Measurements from ENCODE around the gene TMEM135. TPM values are rescaled to one million over a fixed set of nuclear protein-coding genes. Genes with fewer than 3 reads are reported as not detected.

Gene TMEM135
- total RNA-seq, 1 donor from 2014 or later: 46.4 TPM

GRCh38 chr11:87137711-87138110 is 100.0 kb downstream of the TMEM135 start:
- Histone ChIP-seq H3K4me1 (no peaks in the 10 kb centered on the region), H3K27me3 (no peaks in the 10 kb centered on the region), H3K79me2 (ENCODE audit: low read depth) (no peaks in the 10 kb centered on the region), H3K4me2 (no peak overlapping the region), H3F3A (ENCODE audit: low read depth) (no peaks in the 10 kb centered on the region), H4K20me1 (ENCODE audit: low read depth) (no peaks in the 10 kb centered on the region), H3K4me3 (no peak overlapping the region), H3K27ac (no peak overlapping the region), H3K36me3 (no peaks in the 10 kb centered on the region), H2AFZ (replicated peaks) (no peak overlapping the region), H3K9ac (no peak overlapping the region), H3K9me3 (ENCODE audit: low read depth) (no peaks in the 10 kb centered on the region)
- H3K36me3 Mint-ChIP-seq: peaks cover 24% of the 10 kb centered on the region
- no peak for DNase-seq (ENCODE audit: low spot score)
- no peaks in the 10 kb centered on the region for H3K4me1 Mint-ChIP-seq
- H3K27ac Mint-ChIP-seq: no peak overlapping the region
- no peak overlapping the region for H3K4me3 Mint-ChIP-seq
- no peak for TF ChIP-seq EZH2phosphoT487 (IDR thresholded peaks at IDR 0.05)
- TF ChIP-seq EZH2 (IDR thresholded peaks at IDR 0.05): no peak
- peaks cover 2% of the 10 kb centered on the region for H3K27me3 Mint-ChIP-seq (ENCODE audit: insufficient read depth, low read depth)
- peaks cover 28% of the 10 kb centered on the region for H3K9me3 Mint-ChIP-seq

- Histone ChIP-seq H4K20me1 (ENCODE audit: low read depth) (no peaks in the 10 kb centered on the region), H3K36me3 (no peaks in the 10 kb centered on the region), H3K27ac (no peak overlapping the region), H2AFZ (replicated peaks) (no peak overlapping the region), H3K4me3 (no peak overlapping the region), H3F3A (ENCODE audit: low read depth) (no peaks in the 10 kb centered on the region), H3K79me2 (ENCODE audit: low read depth) (peaks cover 8% of the 10 kb centered on the region), H3K4me1 (peaks cover 16% of the 10 kb centered on the region), H3K4me2 (no peak overlapping the region), H3K9me3 (ENCODE audit: low read depth) (no peaks in the 10 kb centered on the region), H3K9ac (no peak overlapping the region), H3K27me3 (no peaks in the 10 kb centered on the region)
- peaks cover 20% of the 10 kb centered on the region for H3K36me3 Mint-ChIP-seq
- no peaks in the 10 kb centered on the region for H3K4me1 Mint-ChIP-seq
- H3K27ac Mint-ChIP-seq: no peak overlapping the region
- no peak for DNase-seq (ENCODE audit: low spot score)
- H3K4me3 Mint-ChIP-seq: no peak overlapping the region
- H3K27me3 Mint-ChIP-seq (ENCODE audit: insufficient read depth, low read depth): no peaks in the 10 kb centered on the region
- TF ChIP-seq EZH2phosphoT487 (IDR thresholded peaks at IDR 0.05) (no peak), CTCF (IDR thresholded peaks at IDR 0.05) (no peak), EZH2 (IDR thresholded peaks at IDR 0.05) (no peak)
- H3K9me3 Mint-ChIP-seq: peaks cover 26% of the 10 kb centered on the region
Observed at GRCh38 chr11:87139475-87139874, 101.7 kb downstream of the TMEM135 start.

- Mint-ChIP-seq H3K4me3 (no peak overlapping the region), H3K27me3 (ENCODE audit: insufficient read depth, low read depth) (peaks cover 4% of the 10 kb centered on the region), H3K36me3 (peaks cover 27% of the 10 kb centered on the region), H3K4me1 (no peaks in the 10 kb centered on the region), H3K9me3 (peaks cover 30% of the 10 kb centered on the region), H3K27ac (no peak overlapping the region)
- Histone ChIP-seq H3K4me1 (peaks cover 17% of the 10 kb centered on the region), H3K36me3 (no peaks in the 10 kb centered on the region), H3K79me2 (ENCODE audit: low read depth) (peaks cover 24% of the 10 kb centered on the region), H4K20me1 (ENCODE audit: low read depth) (no peaks in the 10 kb centered on the region), H3F3A (ENCODE audit: low read depth) (no peaks in the 10 kb centered on the region), H3K27ac (no peak overlapping the region), H2AFZ (replicated peaks) (no peak overlapping the region), H3K9me3 (ENCODE audit: low read depth) (no peaks in the 10 kb centered on the region), H3K4me2 (no peak overlapping the region), H3K27me3 (no peaks in the 10 kb centered on the region), H3K4me3 (no peak overlapping the region), H3K9ac (no peak overlapping the region)
- TF ChIP-seq CTCF (IDR thresholded peaks at IDR 0.05) (no peak), EZH2 (IDR thresholded peaks at IDR 0.05) (no peak), EZH2phosphoT487 (IDR thresholded peaks at IDR 0.05) (no peak)
- DNase-seq (ENCODE audit: low spot score): no peak
Observed at GRCh38 chr11:87141322-87141721, 103.6 kb downstream of the TMEM135 start.

GRCh38 chr11:87141980-87142514 is 104.3 kb downstream of the TMEM135 start:
- TF ChIP-seq EZH2phosphoT487 (IDR thresholded peaks at IDR 0.05) (no peak), EZH2 (IDR thresholded peaks at IDR 0.05) (no peak), CTCF (IDR thresholded peaks at IDR 0.05) (no peak)
- peak overlapping the region; percentile 30 for H3K27ac Mint-ChIP-seq
- no peaks in the 10 kb centered on the region for H3F3A ChIP-seq (ENCODE audit: low read depth)
- no peak overlapping the region for H3K4me2 ChIP-seq
- no peaks in the 10 kb centered on the region for H3K36me3 ChIP-seq
- no peaks in the 10 kb centered on the region for H4K20me1 ChIP-seq (ENCODE audit: low read depth)
- H3K4me3 Mint-ChIP-seq: no peak overlapping the region
- peaks cover 17% of the 10 kb centered on the region for H3K4me1 ChIP-seq
- H2AFZ ChIP-seq (replicated peaks): no peak overlapping the region
- H3K27me3 Mint-ChIP-seq (ENCODE audit: insufficient read depth, low read depth): peaks cover 4% of the 10 kb centered on the region
- peaks cover 24% of the 10 kb centered on the region for H3K79me2 ChIP-seq (ENCODE audit: low read depth)
- H3K9me3 Mint-ChIP-seq: peaks cover 26% of the 10 kb centered on the region
- peaks cover 27% of the 10 kb centered on the region for H3K36me3 Mint-ChIP-seq
- H3K4me1 Mint-ChIP-seq: no peaks in the 10 kb centered on the region
- H3K9ac ChIP-seq: no peak overlapping the region
- H3K9me3 ChIP-seq (ENCODE audit: low read depth): no peaks in the 10 kb centered on the region
- no peaks in the 10 kb centered on the region for H3K27me3 ChIP-seq
- no peak for DNase-seq (ENCODE audit: low spot score)
- no peak overlapping the region for H3K4me3 ChIP-seq
- no peak overlapping the region for H3K27ac ChIP-seq

Data from neural progenitor cell (in vitro differentiated cells).